Kidney (tissue), 14 donors: ENCODE measurements around the gene PCARE. TPM values are rescaled to one million over a fixed set of nuclear protein-coding genes. Genes with fewer than 3 reads are reported as not detected.

Experiments
- DNase-seq, 5 donors: peaks; one replicate each; pipeline ENCODE4 v3.0.0-alpha.2; 2013 to 2020
- FAIRE-seq: peaks from 2 replicates; lab custom pipeline; 2012; peaks lifted over from hg19 to GRCh38; lab: Jason Lieb, UNC
- H3K27ac ChIP-seq, 2 donors: one replicate each; pipeline ENCODE4 v1.7.0; 2013; ENCODE audit warnings: low read depth in 2 of 2, low read length in 2 of 2, inconsistent platforms in 1 of 2
- H3K27me3 ChIP-seq: one replicate; pipeline ENCODE4 v1.7.1; 2013; ENCODE audit warnings: low read length, inconsistent platforms; ENCODE audit not compliant: control insufficient read depth, insufficient read depth
- H3K36me3 ChIP-seq, 3 donors: one replicate each; pipeline versions ENCODE4 v1.7.0 to v1.7.1; 2013; ENCODE audit warnings: low read length in 3 of 3, control low read depth in 1 of 3, inconsistent platforms in 1 of 3; ENCODE audit not compliant: insufficient read depth in 3 of 3, control insufficient read depth in 2 of 3
- H3K4me1 ChIP-seq, 3 donors: one replicate each; pipeline versions ENCODE4 v1.7.0 to v1.7.1; 2013; ENCODE audit warnings: low read length in 3 of 3, inconsistent platforms in 1 of 3, low read depth in 1 of 3; ENCODE audit not compliant: control insufficient read depth in 2 of 3, insufficient read depth in 2 of 3
- H3K4me3 ChIP-seq, 3 donors: one replicate each; pipeline versions ENCODE4 v1.7.0 to v1.8.1; 2013; ENCODE audit warnings: low read length in 3 of 3, control low read depth in 1 of 3, inconsistent platforms in 1 of 3
- H3K9ac ChIP-seq, 3 donors: one replicate each; pipeline versions ENCODE4 v1.7.0 to v1.7.1; 2013; ENCODE audit warnings: low read length in 3 of 3, control low read depth in 1 of 3, inconsistent platforms in 1 of 3
- H3K9me3 ChIP-seq, 3 donors: one replicate each; pipeline versions ENCODE4 v1.7.0 to v1.7.1; 2013; ENCODE audit warnings: low read length in 3 of 3, control low read depth in 1 of 3, inconsistent platforms in 1 of 3; ENCODE audit not compliant: control insufficient read depth in 2 of 3, insufficient read depth in 1 of 3
- CTCF ChIP-seq: IDR thresholded peaks from 3 replicates; pipeline ENCODE4 v1.5.1; 2012; ENCODE audit warnings: mild to moderate bottlenecking, moderate library complexity, borderline replicate concordance; ENCODE audit not compliant: insufficient read depth; ENCODE audit errors: extremely low read depth
- intact Hi-C: fragments of 100-400 bp; cut with DNase I; formaldehyde crosslinking; loops from one replicate; pipeline ENCODE4 v1.11.1; 2022
- polyA plus RNA-seq: library from polyadenylated mRNA; stranded (reverse); fragments of 350-450 nt; fragmentation: Illumina TruSeq; extraction: RNeasy Lipid Tissue Mini Kit (QIAGEN cat#74804); gene quantifications from one replicate; pipeline ENCODE4 v1.2.3, GENCODE V29; 2014; ENCODE audit warnings: low read depth, low replicate concordance; ENCODE audit not compliant: insufficient read depth
- total RNA-seq: library from RNA; stranded (reverse); fragmentation: NEBNext Ultra II Directional; extraction: Animal tissue kit (Norgen Biotek cat#: 25700); gene quantifications from one replicate; pipeline ENCODE4 v1.2.1, GENCODE V29; 2021
- donor health status: control.
- donor health status: control.
- donor health status: control.
- donor health status: control.
- donor health status: control.
- donor health status: DM: yes; HTN: yes; CAD: no.
- donor health status: Normal renal cell carcinoma (clear cell type).

The PCARE gene
- total and polyA plus RNA-seq, 2 donors from 2014 or later, result 1.3 TPM; not detected in 1

- TF ChIP-seq CTCF, result no peak
- Histone ChIP-seq H3K9me3 (no peaks in the 10 kb centered on the region), H3K36me3 (no peaks in the 10 kb centered on the region), H3K4me1 (no peaks in the 10 kb centered on the region), H3K9ac (no peak overlapping the region), H3K27ac (no peak overlapping the region), H3K4me3 (no peak overlapping the region), H3K27me3 (no peaks in the 10 kb centered on the region)
- intact Hi-C loops, result no loop called here
- DNase-seq, result no peak
- no peak for FAIRE-seq
Observed at GRCh38 chr2:29051730-29052129, 22.6 kb downstream of the PCARE start.

- Histone ChIP-seq H3K4me1 (no peaks in the 10 kb centered on the region), H3K9ac (no peak overlapping the region), H3K27ac (no peak overlapping the region), H3K9me3 (no peaks in the 10 kb centered on the region), H3K4me3 (no peak overlapping the region), H3K36me3 (no peaks in the 10 kb centered on the region), H3K27me3 (no peaks in the 10 kb centered on the region)
- DNase-seq, result no peak
- FAIRE-seq, result no peak
- TF ChIP-seq CTCF, result no peak
- intact Hi-C loops, result no loop called here
Observed at GRCh38 chr2:29050591-29050990, 23.7 kb downstream of the PCARE start.

DNA sequence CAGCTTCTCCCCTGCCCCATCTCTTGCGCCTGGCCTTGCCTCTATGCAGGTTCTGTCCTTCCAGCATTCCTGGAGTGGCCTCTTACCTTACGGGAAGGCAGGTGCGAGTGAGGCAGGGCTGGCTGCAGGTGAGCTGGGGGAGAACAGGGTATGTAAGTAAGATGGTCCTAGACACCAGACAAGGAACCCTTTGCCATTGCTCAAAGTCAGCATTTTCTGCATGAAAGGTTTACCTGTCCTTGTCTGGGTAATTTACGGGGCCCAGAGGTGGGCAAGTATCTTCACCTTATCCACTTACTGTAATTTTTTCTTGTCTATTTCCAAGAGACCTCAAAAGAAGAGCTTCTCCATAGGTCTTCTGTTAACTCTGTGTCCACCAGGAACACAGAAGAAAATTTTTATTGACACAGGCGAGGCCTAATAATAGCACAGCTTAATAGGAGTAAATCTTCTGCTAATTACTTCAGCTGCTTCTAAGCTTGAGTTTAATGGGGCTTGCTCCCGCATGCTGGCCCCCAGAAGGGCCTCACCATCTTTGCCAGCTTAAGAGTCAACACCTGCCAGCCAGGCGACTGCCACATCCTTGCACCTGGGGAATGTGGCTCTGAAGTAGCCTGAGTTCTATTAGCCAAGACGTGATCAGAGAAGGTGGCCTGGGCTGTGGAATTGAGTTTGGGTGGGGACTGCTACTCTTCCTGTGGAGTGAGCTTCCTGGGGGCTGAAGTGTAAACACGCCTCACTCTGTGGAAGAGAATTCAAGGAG lies 27.1 kb downstream of the PCARE start:
- intact Hi-C loops, result no loop called here
- TF ChIP-seq CTCF, result no peak

More for the DNA sequence above, 27.1 kb downstream of the PCARE start:
- Histone ChIP-seq H3K27ac (no peak overlapping the region), H3K4me3 (no peak overlapping the region), H3K4me1 (no peaks in the 10 kb centered on the region), H3K36me3 (no peaks in the 10 kb centered on the region), H3K9me3 (no peaks in the 10 kb centered on the region), H3K27me3 (no peaks in the 10 kb centered on the region), H3K9ac (no peak overlapping the region)
- FAIRE-seq, result no peak
- DNase-seq, result no peak
